Limb (tissue), 2 donors: Measurements from ENCODE around the gene SF3B5.
"Not testable (repeated sequence)": the region's sequence is repeated elsewhere in the genome, so short reads cannot be mapped to it uniquely, and the experiment has no call there.

Source experiments
- DNase-seq, 2 donors: peaks; one replicate each; pipeline ENCODE4 v3.0.0-alpha.2; 2016; ENCODE audit errors: extremely low spot score in 2 of 2

SF3B5 gene

GRCh38 chr6:144095134-144096002 is at the start of gene SF3B5:
Gene SF3B5, minus strand, starts transcription at chr6:144095573. Its CDS starts 76 bp downstream, at chr6:144095497.
- DNase-seq = peak; percentile 97 to 99

DNA sequence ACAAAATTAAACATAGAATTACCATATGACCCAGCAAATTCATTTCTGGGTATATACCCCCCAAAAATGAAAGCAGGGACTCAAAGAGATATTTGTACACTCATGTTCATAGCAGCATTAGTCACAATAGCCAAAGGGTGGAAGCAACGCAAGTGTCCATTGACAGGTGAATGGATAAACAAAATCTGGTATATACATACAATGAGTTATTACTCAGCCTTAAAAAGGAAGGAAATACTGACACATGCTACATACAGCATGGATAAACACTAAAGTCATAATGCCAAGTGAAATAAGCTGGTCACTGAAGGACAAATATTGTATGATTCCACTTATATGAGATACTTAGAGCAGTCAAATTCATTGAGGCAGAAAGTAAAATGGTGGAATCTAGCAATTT is 49.6 kb upstream of the SF3B5 start:
- no peak for DNase-seq

- DNase-seq = no peak
These were observed 48.5 kb upstream of the SF3B5 start for GRCh38 chr6:144143878-144144277.

- DNase-seq = no peak
These were observed 47.7 kb upstream of the SF3B5 start for GRCh38 chr6:144143106-144143505.

DNA sequence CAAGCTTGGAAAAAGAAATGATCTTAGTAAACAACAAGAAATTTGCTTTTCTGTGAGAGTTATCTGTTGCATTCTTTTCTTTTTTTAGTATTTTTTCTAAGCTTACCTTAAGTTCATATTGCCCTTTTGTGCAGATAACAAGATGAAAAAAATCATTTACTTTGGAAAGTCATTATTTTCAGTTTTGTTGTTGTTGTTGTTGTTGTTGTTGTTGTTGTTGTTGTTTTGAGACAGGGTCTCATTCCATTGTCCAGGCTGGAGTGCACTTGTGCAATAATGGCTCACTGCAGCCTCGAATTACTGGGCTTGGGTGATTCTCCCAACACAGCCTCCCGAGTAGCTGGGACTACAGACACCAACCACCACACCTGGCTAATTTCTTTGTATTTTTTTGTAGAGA is 46.1 kb upstream of the SF3B5 start:
- no peak for DNase-seq

- DNase-seq = no peak
These were observed 45.5 kb upstream of the SF3B5 start for GRCh38 chr6:144140867-144141266.

DNA sequence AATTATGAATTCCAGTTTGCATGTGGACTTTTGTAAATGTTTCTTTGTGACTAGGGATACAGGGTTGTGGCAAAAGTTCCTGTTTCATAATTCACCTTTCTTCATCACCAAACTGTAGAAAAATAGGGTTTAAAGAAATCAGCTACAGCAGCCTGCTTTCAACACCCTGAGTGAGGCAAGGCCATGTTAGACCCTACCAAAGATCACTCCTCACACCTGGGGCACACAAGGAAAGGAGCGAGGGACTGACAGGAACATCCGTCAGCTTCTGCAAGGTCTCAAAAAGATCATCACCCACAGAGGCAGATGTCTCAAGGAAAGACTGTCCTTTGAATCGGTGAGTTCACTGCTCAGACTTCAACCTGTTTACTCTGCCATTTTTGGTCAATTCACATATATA is 44.4 kb upstream of the SF3B5 start:
- DNase-seq = no peak

DNA sequence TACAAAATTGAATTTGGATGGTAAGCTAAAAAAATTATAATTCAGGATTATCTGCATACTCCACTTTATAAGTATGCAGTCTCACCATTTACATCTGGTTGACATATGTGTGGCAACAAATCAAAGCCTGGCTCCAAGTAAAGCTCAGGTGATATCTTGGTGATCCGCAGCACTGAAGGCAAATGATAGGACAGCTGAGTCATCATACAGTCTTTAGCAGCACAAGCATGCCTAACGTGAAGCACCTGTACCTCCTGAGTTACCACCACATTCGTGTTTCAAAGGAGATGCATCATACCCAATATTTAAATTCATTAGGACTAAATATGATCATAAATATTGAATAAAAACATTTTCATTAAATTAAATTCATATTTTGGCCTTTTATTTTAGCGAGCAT is 43.2 kb upstream of the SF3B5 start:
- DNase-seq = no peak

DNA sequence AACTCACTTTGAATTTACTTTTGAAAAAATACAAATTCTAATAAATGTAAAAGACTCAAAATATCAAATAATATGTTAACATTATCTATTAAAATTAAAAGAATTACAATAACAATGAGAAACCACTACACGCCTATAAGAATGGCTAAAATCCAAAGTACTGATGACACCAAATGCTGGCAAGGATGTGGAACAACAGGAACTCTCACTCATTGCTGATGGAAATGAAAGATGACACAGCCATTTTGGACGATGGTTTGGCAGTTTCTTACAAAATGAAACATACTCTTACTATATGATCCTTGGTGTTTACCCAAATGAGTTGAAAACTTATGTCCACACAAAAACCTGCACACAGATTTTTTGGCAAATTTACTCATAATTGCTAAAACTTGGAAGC is 39.4 kb upstream of the SF3B5 start:
- no peak for DNase-seq

GRCh38 chr6:144134176-144134575 is 38.8 kb upstream of the SF3B5 start:
- DNase-seq = no peak

GRCh38 chr6:144133225-144133821 is 38.0 kb upstream of the SF3B5 start:
- no peak for DNase-seq

GRCh38 chr6:144132167-144132690 is 36.9 kb upstream of the SF3B5 start:
- DNase-seq = not testable (repeated sequence)

- DNase-seq = no peak
These were observed 35.9 kb upstream of the SF3B5 start for GRCh38 chr6:144131248-144131709.

GRCh38 chr6:144129469-144129868 is 34.1 kb upstream of the SF3B5 start:
- no peak for DNase-seq

DNA sequence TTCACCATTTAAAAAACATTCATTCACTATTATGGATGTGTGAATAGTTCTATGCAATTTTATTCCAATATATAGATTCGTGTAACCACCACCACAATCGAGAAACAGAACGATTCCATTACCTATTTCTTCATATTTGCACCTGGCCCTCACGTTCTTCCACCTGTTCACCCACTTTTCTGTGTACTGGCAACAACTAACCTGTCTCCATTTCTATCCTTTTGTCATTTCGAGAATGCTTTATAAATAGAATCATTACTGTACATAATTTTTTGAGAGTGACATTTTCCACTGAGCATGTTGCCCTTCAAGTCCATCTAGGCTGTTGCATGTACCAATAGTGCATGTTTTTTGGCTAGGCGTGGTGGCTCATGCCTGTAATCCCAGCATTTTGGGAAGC is 31.7 kb upstream of the SF3B5 start:
- no peak for DNase-seq

DNA sequence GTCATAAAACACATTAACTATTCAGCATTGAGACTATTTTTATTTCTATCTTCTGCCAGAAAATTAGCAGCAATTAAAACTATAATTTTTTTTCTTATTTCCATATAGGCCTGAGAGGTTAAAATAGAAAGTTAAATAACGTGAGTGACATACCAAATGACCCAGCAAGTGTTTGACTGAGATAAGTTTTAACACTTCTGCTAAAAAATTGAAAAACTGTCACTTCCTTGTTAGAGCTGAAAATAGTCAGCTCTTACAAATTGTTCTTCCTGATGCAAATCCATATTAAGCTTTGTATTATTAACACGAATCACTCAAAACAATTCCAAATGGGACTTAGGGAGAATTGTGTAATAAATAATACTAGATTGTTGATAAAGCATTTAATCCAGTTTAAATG is 28.5 kb upstream of the SF3B5 start:
- no peak for DNase-seq

DNA sequence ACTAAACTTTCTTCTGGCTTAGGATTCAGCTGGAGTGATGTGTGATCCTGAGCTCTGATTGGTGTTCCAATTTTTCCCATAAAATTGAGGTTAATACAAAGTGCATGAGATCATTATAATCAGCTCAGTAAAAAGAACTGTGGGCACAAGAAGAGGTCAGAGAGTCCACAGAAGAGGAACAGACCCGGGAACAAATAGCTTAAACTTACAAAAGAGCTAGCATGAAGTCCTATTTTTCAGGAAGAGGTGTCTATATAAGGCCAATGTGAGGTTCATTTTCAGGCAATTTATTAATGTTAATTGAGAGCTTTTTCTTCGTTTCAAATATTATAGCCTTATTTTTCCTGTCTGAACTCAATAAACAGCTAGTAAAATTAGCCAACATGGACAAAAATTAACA is 28.0 kb upstream of the SF3B5 start:
- no peak for DNase-seq

DNA sequence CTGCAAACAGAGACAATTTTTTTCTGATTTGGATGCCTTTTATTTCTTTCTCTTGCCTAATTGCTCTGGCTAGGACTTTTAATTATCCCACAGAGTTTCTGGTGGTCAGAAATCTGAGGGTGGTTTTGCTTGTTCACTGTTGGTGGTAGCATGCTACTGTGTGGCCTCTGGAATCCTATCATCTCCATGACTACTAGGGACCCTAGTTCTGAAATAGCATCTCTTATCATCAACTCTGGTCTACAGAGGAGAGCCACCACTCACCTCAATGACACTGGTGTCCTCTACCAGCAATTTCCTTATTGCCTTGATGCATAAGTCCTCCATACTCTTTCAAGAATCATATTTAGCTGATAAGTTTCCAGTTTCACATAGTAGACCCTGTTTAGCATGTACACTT is 27.5 kb upstream of the SF3B5 start:
- DNase-seq = no peak

DNA sequence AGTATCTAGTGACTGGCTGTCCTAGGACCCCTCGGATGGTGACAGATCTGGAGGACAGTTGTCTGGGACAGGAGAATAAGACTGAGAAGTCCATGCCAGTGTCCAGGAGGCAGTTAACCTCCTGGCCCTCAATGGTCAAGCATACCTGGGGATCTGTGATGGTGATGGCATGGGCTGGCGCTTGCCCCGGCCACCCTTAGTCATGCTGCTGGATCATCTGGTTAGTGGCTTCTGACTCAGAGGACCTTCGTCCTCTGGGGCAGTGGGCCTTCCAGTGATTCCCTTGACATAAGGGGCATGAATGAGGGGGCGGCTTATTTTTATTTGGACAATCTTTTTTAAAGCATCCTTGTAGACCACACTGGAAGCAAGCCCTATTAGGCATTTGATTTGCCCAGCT is 24.0 kb upstream of the SF3B5 start:
- DNase-seq = no peak

- DNase-seq = no peak
These were observed 19.8 kb upstream of the SF3B5 start for GRCh38 chr6:144115219-144115618.

- no peak for DNase-seq
These were observed 18.0 kb upstream of the SF3B5 start for GRCh38 chr6:144113366-144113765.

GRCh38 chr6:144110210-144110609 is 14.8 kb upstream of the SF3B5 start:
- no peak for DNase-seq

DNA sequence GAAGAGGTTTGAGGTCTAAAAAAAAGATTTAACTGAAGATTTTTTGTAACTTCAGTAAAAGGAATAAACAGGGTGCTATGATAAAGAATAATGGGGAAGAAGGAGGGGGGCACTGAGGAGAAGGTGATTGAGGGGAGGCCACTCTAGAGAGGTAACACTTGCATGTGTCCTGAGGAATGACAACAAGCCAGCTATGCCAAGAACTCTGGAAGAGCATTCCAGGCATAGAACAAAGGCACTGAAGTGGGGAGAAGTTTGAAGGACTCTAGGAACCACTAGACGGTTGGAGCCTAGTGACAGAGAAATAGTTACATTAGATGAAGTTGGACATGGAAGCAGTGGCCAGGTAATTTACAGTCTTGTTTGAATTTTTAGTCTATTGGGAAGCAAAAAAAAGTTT is 10.8 kb upstream of the SF3B5 start:
- no peak for DNase-seq
